Measurements from ENCODE around the gene AP1M1.
A peak's percentile ranks its signal among the peaks of the same experiment; 100 is the strongest.

AP1M1 gene

DNA sequence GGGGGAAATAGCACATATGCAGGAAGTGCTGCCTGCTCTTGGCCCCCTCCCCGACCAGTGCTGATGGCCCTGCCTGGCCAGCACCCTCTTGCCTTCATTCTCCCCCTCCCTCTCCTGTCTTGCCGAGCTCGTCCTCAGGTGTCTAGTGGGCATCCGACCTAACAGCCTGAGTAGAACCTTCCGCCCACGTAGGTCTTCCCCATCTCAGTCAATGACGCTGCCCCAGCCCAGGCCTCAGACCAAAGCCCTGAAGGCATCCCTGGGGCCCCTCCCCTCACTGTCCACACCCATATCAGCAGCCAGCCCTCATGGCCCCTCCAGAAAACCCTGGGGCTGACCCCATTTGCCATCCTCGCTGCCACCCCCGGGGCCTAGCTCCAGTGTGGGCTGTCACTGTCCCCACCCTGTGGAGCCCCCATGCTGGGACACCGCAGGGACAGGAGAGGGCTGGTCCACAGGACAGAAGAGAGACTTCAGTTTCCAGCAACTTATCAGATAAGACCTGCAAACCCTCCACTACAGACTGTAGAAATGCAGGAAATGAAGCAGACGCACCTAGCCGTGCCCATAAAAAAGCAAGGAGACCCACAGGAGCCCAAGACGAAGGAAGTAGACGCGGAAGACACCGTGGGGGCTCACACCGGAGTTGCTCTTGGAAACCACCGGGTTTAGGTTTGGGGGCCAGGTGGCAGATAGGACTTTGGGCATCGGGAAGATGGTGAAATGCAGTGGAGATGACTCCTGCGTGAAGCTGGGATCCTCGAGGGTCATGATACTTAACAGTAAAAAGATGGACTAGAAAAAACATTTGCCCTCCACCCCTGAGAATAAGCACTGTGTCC, 38.3 kb downstream of the AP1M1 start:
- Histone ChIP-seq H3K27ac (ENCODE audit: low read length) (no peak overlapping the region), H3K27me3 (ENCODE audit: low read depth, low read length) (no peaks in the 10 kb centered on the region), H3K4me2 (ENCODE audit: low read length) (no peak overlapping the region), H3K9ac (ENCODE audit: low read length) (no peak overlapping the region), H3K4me3 (ENCODE audit: low read length) (no peak overlapping the region), H3K4me1 (ENCODE audit: low read length) (no peaks in the 10 kb centered on the region), H2AFZ (ENCODE audit: low read depth, low read length) (no peak overlapping the region), H4K20me1 (ENCODE audit: insufficient read depth, low read length) (0 out of 2 replicates have a peak, but pooled peaks cover 4% of the 10 kb centered on the region), H3K79me2 (ENCODE audit: low read length) (no peaks in the 10 kb centered on the region), H3K36me3 (replicated peaks; ENCODE audit: low read depth, low read length) (peaks cover 52% of the 10 kb centered on the region), H3K9me3 (ENCODE audit: insufficient read depth, low read length) (no peaks in the 10 kb centered on the region)
- TF ChIP-seq EZH2phosphoT487 (IDR thresholded peaks at IDR 0.05; ENCODE audit: low read depth), result no peak
- TF ChIP-seq, protein P1, sequence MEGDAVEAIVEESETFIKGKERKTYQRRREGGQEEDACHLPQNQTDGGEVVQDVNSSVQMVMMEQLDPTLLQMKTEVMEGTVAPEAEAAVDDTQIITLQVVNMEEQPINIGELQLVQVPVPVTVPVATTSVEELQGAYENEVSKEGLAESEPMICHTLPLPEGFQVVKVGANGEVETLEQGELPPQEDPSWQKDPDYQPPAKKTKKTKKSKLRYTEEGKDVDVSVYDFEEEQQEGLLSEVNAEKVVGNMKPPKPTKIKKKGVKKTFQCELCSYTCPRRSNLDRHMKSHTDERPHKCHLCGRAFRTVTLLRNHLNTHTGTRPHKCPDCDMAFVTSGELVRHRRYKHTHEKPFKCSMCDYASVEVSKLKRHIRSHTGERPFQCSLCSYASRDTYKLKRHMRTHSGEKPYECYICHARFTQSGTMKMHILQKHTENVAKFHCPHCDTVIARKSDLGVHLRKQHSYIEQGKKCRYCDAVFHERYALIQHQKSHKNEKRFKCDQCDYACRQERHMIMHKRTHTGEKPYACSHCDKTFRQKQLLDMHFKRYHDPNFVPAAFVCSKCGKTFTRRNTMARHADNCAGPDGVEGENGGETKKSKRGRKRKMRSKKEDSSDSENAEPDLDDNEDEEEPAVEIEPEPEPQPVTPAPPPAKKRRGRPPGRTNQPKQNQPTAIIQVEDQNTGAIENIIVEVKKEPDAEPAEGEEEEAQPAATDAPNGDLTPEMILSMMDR (IDR thresholded peaks at IDR 0.05; ENCODE audit: low read depth, low read length), result no peak

DNA sequence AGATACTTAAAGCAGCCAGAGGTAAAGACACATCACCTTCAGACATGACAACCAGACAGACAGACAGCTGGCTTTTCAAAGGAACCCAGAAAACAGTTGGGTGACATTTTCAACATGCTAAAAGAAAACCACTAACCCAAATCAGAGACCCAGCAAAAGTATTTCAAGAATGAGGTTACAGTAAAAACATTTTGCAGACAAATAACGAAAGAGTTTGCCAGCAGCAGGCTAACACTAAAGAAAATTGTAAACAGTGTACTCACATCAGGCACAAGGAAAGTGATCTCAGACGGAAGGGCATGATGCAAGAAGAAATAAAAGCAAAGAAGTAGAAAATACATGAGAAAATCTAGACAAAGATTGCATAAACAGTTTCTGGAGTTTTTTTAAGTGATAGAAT, 46.4 kb downstream of the AP1M1 start:
- Histone ChIP-seq H2AFZ (ENCODE audit: low read depth, low read length) (no peak overlapping the region), H3K4me2 (ENCODE audit: low read length) (no peak overlapping the region), H3K79me2 (ENCODE audit: low read length) (no peaks in the 10 kb centered on the region), H3K27me3 (ENCODE audit: low read depth, low read length) (peaks cover 22% of the 10 kb centered on the region), H3K36me3 (replicated peaks; ENCODE audit: low read depth, low read length) (no peaks in the 10 kb centered on the region), H3K9me3 (ENCODE audit: insufficient read depth, low read length) (no peaks in the 10 kb centered on the region), H4K20me1 (ENCODE audit: insufficient read depth, low read length) (peaks cover 4% of the 10 kb centered on the region; the same call in 1 of the 2 replicates), H3K4me1 (ENCODE audit: low read length) (no peaks in the 10 kb centered on the region), H3K27ac (ENCODE audit: low read length) (no peak overlapping the region), H3K9ac (ENCODE audit: low read length) (no peak overlapping the region), H3K4me3 (ENCODE audit: low read length) (no peak overlapping the region)
- TF ChIP-seq, protein P1 (IDR thresholded peaks at IDR 0.05; ENCODE audit: low read depth, low read length), result no peak
- no peak for TF ChIP-seq EZH2phosphoT487 (IDR thresholded peaks at IDR 0.05; ENCODE audit: low read depth)

DNA sequence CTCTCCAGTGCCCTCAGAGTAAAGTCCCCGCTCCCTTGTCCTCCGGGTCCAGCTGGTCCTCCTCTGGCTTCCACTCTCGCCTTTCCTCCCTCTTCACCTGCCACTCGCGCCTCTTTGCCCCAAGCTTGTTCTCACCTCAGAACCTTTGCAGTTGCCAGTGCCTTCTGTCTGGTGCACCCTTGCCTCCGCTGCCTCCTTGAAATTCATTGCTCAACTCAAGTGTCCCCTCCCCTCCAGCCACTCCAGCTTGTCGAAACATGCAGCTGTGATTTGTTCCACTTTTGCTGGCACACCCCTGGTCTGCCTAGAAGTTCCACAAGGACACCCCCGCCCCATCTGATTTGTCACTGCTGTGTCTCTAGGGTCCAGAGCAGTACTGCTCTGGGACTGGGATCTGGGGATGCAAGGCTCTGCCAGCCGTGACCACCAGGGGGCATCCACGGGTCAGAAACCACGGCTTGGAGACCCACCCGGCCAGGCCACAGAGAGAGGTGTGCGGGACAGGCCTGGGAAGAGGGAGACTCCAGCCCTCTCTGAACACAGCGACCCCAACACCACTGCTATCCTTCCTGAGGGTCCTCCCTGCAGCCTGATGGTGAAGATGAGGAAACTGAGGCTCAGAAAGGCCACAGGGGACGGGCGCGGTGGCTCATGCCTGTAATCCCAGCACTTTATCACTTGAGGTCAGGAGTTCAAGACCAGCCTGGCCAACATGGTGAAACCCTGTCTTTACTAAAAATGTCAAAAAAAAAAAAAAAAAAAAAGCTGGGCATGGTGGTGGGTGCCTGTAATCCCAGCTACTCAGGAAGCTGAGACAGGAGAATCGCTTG, 49.9 kb downstream of the AP1M1 start:
- Histone ChIP-seq H3K4me3 (ENCODE audit: low read length) (no peak overlapping the region), H3K4me2 (ENCODE audit: low read length) (no peak overlapping the region), H3K79me2 (ENCODE audit: low read length) (no peaks in the 10 kb centered on the region), H3K27me3 (ENCODE audit: low read depth, low read length) (peaks cover 33% of the 10 kb centered on the region), H3K9me3 (ENCODE audit: insufficient read depth, low read length) (no peaks in the 10 kb centered on the region), H3K9ac (ENCODE audit: low read length) (no peak overlapping the region), H4K20me1 (ENCODE audit: insufficient read depth, low read length) (peaks cover 10% of the 10 kb centered on the region), H3K4me1 (ENCODE audit: low read length) (peaks cover 3% of the 10 kb centered on the region; the same call in 1 of the 2 replicates), H3K27ac (ENCODE audit: low read length) (no peak overlapping the region), H2AFZ (ENCODE audit: low read depth, low read length) (no peak overlapping the region), H3K36me3 (replicated peaks; ENCODE audit: low read depth, low read length) (no peaks in the 10 kb centered on the region)
- no peak for TF ChIP-seq EZH2phosphoT487 (IDR thresholded peaks at IDR 0.05; ENCODE audit: low read depth)
- TF ChIP-seq, protein P1 (IDR thresholded peaks at IDR 0.05; ENCODE audit: low read depth, low read length), result peak; percentile 97

Measured in OCI-LY3 (cell line).